ENCODE data around the gene TCF7L2. TPM values are rescaled to one million over a fixed set of nuclear protein-coding genes. Genes with fewer than 3 reads are reported as not detected.

Gene TCF7L2
- total and polyA plus RNA-seq, 9 of the 15 experiments (the other 6 are each of a cell fraction or from before 2014, with no cell fraction given), result 0.32 to 2.8 (median 0.92) TPM

- Histone ChIP-seq H3K27me3 (ENCODE audit: control insufficient read depth in 2 of 2, insufficient read depth in 2 of 2, low read length in 2 of 2) (peaks cover 0 to 4% of the 10 kb centered on the region in 2 experiments; a peak in 3 of 5 replicates), H3K4me2 (ENCODE audit: insufficient read depth, low read length) (no peak overlapping the region), H3K36me3 (ENCODE audit: control insufficient read depth, insufficient read depth, low read length) (no peaks in the 10 kb centered on the region), H2AFZ (ENCODE audit: low read depth, low read length) (no peak overlapping the region), H3K9me1 (ENCODE audit: control insufficient read depth, insufficient read depth, low read length) (no peaks in the 10 kb centered on the region), H3K4me1 (replicated peaks in 1 of 2; ENCODE audit: control insufficient read depth in 2 of 2, insufficient read depth in 2 of 2, low read length in 2 of 2) (peaks cover 0 to 8% of the 10 kb centered on the region in 2 experiments; a peak in 2 of 5 replicates), H3K79me2 (ENCODE audit: control insufficient read depth, insufficient read depth, low read length) (no peaks in the 10 kb centered on the region), H4K20me1 (replicated peaks; ENCODE audit: control insufficient read depth, insufficient read depth, low read length) (no peaks in the 10 kb centered on the region), H3K4me3 (no peak overlapping the region), H3K27ac (ENCODE audit: extremely low read depth, low read depth, low read length) (no peak overlapping the region), H3K9ac (ENCODE audit: insufficient read depth in 1 of 2, low read depth in 2 of 2, low read length in 2 of 2) (no peak overlapping the region), H3K9me3 (replicated peaks; ENCODE audit: control insufficient read depth, insufficient read depth, low read depth, low read length) (no peaks in the 10 kb centered on the region)
- WGBS (ENCODE audit: insufficient coverage, low coverage, missing lambda C conversion rate), result 80% methylated on average over 1 of the region's 6 CpGs
- no peak for DNase-seq (ENCODE audit: extremely low read depth in 1 of 4, low spot score in 3 of 4)
- intact Hi-C loops (cut with micrococcal nuclease), result no loop called here
- ATAC-seq, result no peak
- in situ Hi-C loops (cut with MboI), result no loop called here
- no TSS peak for BruUV-seq (replicated peaks)
- CTCF ChIA-PET (ENCODE audit: low intra/inter-chr PET ratio), result no interaction called here
- FAIRE-seq, result no peak
- POLR2A ChIA-PET, result interaction anchor here (0.7 kb wide), 1 partner anchor 291 kb away, joined by 3 read pairs; no protein-coding TSS in a partner anchor
- TF ChIP-seq NFRKB (IDR thresholded peaks at IDR 0.05; ENCODE audit: low read depth) (no peak), NONO (IDR thresholded peaks at IDR 0.05; ENCODE audit: low read depth in 2 of 2, low read length in 1 of 2) (no peak), KLF16 (IDR thresholded peaks at IDR 0.05) (no peak), NUFIP1 (IDR thresholded peaks at IDR 0.05; ENCODE audit: partially characterized antibody) (no peak), TRIM24 (IDR thresholded peaks at IDR 0.05) (no peak), FOXO4 (CRISPR knock-in tag; IDR thresholded peaks at IDR 0.05) (no peak), ZBTB11 (CRISPR knock-in tag; IDR thresholded peaks at IDR 0.05) (no peak), JUN (IDR thresholded peaks at IDR 0.05; ENCODE audit: borderline replicate concordance, low read depth, low read length) (no peak), JUN (CRISPR knock-in tag; IDR thresholded peaks at IDR 0.05; ENCODE audit: borderline replicate concordance) (no peak), ZNF644 (tag; IDR thresholded peaks at IDR 0.05; ENCODE audit: low read depth) (no peak), NCOR1 (IDR thresholded peaks at IDR 0.05) (no peak), EHMT2 (IDR thresholded peaks at IDR 0.05) (no peak), CBFA2T2 (conservative IDR thresholded peaks at IDR 0.05) (no peak), NCOA6 (IDR thresholded peaks at IDR 0.05) (no peak), AFF4 (CRISPR knock-in tag; IDR thresholded peaks at IDR 0.05) (no peak), RAD51 (IDR thresholded peaks at IDR 0.05; ENCODE audit: borderline replicate concordance, low read depth) (no peak)
These were observed 147.0 kb downstream of the TCF7L2 start for GRCh38 chr10:113097036-113097435.
